GM21737 (cell line): ENCODE results near the gene PSMA1.
"Not testable (repeated sequence)": the region's sequence is repeated elsewhere in the genome, so short reads cannot be mapped to it uniquely, and the experiment has no call there.

Experiments used
- ATAC-seq: cut with Tn5 transposase; IDR thresholded peaks from one replicate; pipeline ENCODE4 v1.9.1; 2021; ENCODE audit warnings: mild to moderate bottlenecking, moderate library complexity; ENCODE audit not compliant: unreplicated experiment

PSMA1 gene

DNA sequence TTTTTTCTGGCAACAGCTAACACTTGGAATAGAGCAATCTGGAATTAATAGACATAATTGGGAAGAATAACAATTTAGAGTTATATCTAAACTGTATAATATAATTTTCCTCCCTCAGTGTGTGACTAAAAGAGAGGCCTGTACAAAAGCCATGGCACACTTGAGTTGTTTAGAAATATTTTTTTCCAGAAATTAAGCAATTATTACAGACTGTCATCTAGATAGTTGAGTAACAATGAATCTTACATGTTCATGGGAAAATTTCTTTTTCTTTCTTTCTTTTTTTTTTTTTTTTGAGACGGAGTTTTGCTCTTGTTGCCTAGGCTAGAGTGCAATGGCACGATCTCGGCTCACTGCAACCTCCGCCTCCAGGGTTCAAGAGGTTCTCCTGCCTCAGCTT, 15.0 kb upstream of the PSMA1 start:
- ATAC-seq: not testable (repeated sequence)

DNA sequence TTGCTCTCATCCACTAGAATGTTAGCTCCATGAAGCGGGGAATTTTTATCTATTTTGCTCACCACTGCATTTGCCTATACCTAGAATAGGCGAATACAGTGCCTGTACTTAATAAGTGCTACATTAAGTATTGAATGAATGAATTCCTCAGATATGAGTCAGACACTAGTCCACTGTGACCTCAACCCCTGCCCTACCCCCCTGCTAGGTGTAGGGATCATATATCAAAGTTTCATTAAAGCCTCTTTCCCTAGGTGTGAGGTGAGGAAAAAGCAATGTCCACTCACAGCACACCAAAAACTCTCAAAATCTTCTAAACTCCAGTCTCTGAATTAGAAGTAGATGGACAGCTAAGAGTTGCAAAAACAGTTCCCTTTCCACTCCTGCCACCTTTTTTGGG, 9.8 kb upstream of the PSMA1 start:
- no peak for ATAC-seq

DNA sequence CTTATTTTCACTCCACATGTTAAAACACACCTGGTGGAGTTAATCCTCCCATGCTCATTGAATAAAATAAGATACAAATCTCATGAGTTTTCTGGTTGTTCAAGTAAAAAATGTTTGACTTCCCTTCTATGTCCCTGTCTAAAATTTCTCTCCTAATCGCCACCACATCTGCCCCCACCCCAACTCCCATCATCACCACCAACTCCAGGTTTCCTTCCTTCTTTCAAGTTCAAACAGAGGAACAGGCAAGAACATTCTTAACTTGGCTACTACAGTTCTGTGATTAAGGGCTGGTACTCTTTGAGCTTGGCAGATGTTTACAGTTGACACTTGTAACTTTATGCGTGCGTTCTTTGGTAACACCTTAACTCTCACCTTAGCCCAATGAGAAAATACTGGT, 9.1 kb upstream of the PSMA1 start:
- no peak for ATAC-seq

DNA sequence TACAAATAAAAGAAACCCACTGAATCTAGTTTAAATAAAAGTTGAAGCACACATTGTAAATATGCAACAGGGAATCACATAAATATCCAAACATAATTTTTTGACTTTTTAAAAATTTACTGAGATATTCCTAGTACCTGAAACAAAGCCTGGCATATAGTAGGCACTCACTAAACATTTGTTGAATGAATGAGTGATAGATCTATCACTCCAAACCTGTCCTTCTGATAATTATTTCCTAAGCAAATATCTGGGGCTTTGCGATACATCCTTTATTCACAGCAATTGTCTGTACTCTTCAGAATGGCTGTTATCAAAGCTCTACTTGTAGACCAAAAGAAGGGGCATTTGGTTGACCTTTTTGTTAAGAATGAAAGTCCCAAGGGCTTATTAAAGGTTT, 2.6 kb upstream of the PSMA1 start:
- ATAC-seq: no peak

DNA sequence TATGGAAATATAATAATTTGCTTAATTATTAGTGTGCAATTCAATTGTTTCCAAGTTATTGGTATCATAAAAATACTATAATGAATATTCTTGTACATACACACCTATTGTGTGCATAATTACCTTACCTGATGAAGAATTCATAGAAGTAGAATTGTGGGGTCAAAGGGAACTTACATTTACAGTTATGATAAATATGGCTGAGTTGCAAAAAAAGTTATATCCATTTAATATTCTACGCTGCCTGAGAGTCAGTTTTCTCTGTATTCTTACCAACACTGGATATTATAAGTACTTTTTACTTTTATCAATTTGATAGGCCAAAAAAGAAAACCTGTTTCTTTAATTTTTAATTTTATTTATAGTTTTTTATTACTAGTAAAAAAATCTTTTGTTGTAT, 2.1 kb upstream of the PSMA1 start:
- no peak for ATAC-seq

DNA sequence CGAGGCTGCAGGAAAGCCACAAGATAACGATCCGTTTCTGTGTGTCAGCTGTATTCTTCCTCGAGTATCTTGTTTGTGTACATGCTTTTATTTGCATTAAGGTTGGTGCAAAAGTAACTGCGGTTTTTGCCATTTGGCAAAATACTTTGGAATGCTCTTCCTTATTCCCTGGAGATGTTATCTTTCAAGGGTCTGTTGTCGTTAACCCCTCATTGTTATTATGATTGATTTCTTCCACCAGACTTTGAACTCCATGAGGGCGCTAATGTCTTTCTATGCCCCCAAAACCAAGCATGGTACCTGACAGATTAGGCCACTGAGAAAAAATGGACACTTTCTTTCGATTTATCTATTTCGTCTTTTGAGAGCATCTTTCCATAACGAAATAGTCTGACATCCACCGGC, 563 bp upstream of the PSMA1 start:
- ATAC-seq: no peak

DNA sequence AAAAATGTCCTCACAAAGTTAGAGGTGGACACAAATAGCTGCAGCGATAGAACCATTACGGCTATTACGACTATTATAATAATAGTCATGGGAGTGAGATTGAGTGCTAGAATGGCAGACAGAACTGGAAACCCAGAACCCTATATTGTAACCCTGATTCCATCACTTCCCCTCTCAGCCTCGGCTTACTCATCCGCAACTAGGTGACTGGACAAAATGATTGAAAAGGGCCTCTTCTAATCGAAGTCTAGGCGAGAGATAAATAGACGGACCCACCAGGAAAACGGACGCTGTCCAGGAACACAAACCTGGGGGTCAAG, 629 bp downstream of the PSMA1 start:
- peak; percentile 6 for ATAC-seq

DNA sequence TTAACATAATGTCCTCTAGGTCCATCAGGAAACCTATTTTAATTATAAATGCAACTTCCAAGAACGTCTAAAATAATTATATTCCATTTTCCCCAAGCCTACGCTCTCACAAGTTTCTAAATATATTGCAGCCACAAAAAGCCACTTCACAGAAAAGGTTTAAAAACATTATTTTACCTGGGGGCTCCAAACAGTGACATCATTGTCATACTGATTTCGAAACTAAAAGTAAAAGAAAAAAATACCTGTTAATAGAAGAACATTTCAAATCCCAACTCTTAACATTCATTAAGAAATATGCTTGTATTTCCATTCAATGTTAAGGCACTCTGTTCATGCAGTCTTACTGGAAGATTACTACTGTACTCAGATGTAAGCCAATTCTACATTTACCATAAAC, 1.4 kb downstream of the PSMA1 start:
- no peak for ATAC-seq

DNA sequence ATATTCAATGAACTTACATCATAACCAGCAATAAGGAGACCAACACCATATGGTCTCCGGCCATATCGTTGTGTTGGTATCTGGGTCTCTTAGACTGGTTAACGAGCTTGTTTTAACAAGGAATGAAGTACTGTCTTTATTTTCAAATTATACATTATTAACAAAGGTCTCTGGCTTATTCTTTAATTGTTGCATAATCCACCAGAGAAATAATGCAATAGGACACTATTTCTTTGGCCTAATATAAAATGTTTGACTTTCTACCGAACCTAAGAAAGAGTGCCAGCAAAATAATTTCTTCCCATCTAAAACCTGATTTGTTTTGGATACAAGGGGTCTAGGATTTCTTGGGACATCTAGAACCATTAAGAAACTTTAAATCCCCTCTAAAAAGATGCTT, 6.4 kb downstream of the PSMA1 start:
- ATAC-seq: no peak

DNA sequence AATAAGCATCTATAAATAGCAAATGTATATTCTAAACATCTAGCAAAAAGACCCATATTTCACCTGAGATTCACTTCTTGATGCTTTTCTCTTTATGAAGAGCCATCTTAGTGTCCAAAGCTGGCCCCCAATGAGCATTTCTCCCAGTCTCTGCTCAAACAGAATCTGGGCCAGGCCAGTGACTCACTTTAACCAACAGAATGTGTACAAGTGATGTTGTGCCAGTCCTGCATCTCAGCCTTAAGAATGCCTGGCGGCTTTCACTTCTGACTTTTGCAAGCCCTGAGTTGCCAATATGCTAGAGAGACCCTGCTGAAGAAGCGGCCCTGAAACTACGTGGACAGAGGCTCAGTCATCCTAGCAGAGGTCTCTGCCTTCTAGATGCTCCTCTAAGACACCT, 13.7 kb downstream of the PSMA1 start:
- ATAC-seq: no peak

DNA sequence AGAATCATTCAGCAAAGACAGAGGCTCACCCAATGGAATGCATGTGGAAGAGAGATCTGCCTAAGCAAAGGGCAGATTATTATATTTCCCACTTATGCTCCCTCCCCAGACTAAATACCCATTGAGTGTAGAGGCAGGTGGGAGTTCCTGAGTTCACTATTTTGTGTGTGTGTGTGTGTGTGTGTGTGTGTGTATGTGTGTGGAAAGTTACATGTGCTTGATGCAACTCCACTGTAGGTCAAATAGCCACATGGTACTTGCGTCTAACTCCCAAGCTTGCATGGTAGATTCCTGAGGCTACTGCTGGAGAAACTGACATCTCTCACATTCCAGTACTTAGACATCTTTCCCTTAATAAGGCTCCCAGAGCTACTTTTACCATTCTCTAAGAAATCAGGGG, 17.2 kb downstream of the PSMA1 start:
- ATAC-seq: no peak

DNA sequence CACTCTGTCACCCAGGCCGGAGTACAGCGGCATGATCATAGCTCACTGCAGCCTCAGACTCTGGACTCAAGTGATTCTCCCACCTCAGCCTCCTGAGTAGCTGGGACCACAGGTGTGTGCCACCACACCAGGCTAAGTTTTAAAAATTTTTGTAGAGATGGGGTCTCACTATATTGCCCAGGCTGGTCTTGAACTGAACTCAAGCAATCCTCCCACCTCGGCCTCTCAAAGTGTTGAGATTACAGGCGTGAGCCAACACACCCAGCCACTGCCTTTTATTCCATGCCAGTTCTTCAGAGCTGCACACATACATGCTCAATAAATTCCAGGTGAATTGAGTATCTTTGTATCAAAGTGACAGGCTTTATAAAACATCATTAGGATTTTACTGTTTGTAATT, 18.1 kb downstream of the PSMA1 start:
- ATAC-seq: no peak

DNA sequence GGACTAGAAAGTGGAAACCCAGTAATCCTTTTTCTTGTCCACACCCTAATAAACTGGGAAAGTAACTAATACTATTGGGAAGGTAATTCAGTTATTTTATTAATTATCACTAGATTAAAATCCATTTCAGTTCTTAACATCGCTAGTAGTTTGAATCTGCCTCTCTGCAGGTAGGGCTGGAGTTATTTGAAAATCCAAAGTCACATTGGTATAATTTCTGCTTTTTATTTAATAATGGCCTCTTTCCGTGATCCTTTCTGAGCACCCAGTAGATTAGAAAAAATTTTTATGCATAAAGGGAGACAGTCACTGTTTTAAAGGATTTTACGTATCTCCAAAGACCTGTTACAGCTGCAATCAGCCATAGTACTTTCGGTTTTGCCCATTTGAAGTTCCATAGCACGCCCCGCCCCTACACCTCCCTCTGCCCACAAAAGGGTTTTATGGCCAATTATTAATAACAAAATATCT, 20.0 kb downstream of the PSMA1 start:
- ATAC-seq: peak; percentile 49

DNA sequence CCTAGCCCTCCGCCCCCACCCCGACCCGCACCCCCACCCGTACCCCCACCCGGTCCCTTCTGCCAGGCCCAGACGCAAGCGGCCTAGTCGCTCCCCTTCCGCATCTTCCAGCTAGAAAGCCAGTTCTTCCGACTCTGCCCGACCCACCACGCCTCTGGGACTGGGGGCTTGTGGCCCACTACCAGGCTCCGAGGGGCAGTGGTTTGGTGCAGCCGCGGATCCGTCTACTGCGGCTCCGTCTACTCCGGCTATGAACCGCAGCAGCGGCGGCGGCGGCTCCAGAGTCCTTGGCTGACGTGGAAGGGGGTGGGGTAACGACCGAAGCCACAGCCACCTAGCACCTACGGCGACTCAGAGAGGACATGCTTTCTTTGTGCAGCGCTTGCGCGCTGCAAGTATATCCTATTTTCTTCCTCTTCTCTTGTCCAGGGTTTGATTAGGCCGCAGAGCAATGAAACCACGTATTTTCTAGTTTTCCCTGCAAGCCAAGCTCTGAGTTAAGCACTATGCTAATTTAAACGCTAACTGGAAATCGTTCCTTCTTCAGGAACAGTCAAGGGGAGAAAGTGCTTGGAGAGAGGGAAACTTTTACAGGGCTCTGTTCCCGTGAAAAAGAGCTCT, 20.5 kb downstream of the PSMA1 start, which contains the start of gene COPB1:
TSS of gene COPB1 (minus strand) at position 252 of the 621 bp plus-strand sequence. CDS start 883 bp downstream, outside the sequence.
- ATAC-seq: peak; percentile 93

DNA sequence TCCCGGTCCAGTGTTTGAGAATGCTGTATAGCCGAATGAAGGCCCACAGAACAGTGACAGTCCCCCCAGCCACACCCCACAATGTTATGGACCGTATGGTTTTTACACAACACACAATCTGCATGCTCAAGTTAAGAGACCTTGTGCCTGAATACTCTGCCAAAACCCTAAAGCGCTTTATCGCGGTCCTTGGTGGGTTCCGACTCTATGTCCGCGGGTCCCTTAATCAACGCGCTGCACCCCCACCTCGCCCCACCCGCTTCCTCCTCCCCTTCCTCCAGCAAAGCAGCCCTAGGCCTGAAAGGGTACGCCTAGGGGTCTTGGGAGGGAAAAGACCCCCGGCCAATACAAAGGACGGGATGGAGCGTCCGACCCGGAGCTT, 21.0 kb downstream of the PSMA1 start:
- peak; percentile 2 for ATAC-seq

DNA sequence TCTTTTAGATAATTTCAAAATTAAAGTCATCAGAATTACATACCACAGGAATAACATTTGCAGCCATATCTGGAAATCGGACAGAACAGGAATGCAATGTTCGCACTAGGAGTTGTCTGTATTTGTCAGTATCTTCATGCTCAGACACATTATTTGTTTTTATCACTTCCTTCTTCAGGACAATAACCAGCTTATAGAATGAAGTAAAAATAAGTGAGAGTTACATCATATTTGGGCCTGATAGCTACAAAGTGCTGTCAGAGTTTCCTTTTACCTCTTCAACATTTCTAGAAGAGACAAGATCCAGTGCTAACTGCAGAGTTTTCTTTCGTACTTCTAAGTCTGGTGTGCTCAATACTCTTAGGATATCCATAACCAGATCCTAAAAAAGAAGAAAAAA, 39.5 kb downstream of the PSMA1 start:
- ATAC-seq: no peak

DNA sequence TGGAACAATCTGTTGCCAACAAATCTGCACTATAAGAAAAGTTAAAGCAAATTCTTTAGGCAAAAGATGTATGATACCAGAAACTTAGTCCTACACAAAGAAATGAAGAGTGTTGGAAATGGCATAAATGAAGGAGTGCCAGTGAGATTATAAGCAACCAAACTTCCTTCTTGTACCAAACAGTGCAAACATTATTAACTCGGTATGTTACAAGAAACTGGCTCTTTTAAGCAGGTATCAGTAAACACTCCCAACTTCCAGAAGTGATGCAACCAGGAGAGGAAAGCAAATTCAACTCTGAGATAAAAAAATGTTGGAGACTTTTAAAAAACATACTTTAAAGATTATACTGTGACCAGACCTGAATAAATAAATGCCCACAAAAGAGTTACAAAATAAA, 49.1 kb downstream of the PSMA1 start:
- no peak for ATAC-seq

DNA sequence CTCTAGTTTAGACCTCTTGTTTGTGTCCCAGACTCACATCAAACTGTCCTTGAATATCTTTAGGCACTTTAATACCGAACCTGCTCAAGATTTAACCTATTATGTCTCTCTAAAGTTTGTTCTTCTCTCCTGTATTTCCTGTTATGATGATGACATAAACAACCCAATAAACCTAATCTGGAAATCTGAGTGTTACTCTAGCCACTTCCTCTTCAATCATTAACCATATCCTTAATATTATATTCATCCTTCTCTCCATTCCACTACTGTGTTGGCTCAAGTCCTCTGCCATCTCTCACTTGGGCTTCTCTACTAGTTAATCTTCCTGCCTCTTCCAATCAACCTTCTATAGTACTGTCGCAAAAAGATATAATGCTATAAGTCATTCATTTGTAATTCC, 56.6 kb downstream of the PSMA1 start:
- no peak for ATAC-seq

DNA sequence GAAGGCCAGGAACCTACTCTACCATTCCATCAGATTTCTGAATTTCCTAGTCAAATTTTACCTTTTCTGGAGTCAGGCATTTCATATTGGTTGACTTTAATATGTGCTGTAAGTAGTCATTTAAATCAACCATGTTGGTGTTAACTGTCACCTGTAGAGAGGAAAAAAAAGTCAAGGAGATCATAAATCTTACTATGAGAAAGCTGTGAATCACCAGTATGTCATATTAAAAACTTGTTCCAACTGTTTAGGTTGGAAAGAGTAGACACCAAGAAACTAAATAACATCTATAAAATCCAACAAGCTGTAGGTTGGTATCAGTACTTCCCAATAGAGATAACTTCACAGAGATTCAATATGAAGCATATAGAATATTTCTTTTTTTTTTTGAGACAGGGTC, 60.0 kb downstream of the PSMA1 start:
- no peak for ATAC-seq

DNA sequence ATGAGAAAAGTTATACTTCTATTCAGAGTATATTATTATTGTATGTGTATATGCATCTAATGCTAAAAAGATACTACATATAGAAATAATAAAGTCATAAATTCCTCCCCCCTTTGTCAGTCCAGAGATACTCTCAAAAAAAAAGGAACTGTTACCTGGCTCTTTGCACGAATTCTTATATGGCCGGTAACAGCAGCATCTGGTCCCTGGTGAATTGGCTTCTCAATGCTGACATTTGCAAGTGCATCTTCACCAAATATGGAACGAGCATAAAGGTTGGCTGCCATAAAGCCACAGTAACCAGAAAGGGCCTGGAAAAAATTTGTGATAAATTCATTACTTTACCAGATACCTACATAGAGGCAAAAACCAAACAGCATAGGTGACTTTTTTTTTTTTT, 61.8 kb downstream of the PSMA1 start:
- ATAC-seq: no peak

DNA sequence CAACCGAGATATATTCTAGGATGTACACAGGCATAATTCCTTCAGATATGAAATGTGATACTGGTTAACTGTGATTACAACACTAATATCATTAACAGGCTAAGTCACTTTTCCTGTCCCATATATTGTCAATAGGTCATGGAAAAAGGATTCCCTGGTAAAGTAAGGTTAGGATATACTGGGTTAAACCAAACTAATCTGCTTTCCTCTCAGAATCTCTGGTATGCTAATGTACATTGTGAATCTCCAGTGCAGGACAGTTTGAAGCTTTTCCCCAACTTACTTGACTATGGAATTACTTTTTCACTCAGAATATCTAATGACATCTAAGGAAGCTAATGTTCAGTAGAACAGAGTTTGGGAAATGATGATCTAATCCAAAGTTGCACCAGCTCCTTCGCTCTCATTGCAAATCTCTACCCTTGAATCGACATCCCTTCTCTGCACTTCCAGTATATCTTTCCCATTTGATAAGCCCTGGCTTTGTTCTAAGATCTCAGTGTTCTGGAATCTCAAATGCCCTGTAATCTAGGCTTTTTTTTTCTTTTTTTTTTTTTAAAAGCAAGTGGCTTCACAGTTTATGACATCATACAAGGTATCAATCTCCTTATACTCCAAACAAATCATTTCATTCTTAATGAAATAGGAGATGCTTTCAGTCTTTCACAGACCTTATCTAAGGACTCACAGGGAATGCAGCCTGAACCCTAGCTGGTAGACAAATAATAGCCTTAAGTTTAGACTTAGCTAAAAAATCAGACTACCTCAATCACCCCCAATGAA, 64.3 kb downstream of the PSMA1 start:
- ATAC-seq: no peak
